ENCODE results near the gene DNA2.

GRCh38 chr10:68446179-68446578 lies 25.6 kb downstream of the DNA2 start:
- TF ChIP-seq CTCF (IDR thresholded peaks at IDR 0.05 in 8 of 11, conservative IDR thresholded peaks at IDR 0.05 in 3 of 11) (no peak), POLR2AphosphoS5 (IDR thresholded peaks at IDR 0.05) (no peak), POLR2A (IDR thresholded peaks at IDR 0.05) (no peak)

Measured in spleen (tissue), 7 donors.